HCT116 (cell line): ENCODE data around the gene LIMA1. TPM values are rescaled to one million over a fixed set of nuclear protein-coding genes. Genes with fewer than 3 reads are reported as not detected.

Source experiments
- ATAC-seq: fragments of 200-7000 bp; cut with Tn5 transposase; 2 replicates; pipeline ENCODE4 v1.9.1; 2020; ENCODE audit warnings: mild to moderate bottlenecking, moderate library complexity
- BruUV-seq: library from RNA; stranded (reverse); fragments of 400-500 nt; replicated peaks from 2 replicates; lab custom pipeline; 2021; lab: Mats Ljungman, UMichigan
- CTCF ChIA-PET: fragments of 300-600 bp; sonication (Branson Sonifier 250); formaldehyde crosslinking; loops from one replicate; lab custom pipeline; 2021; ENCODE audit warnings: antibody characterized with exemption; lab: Charles Lee
- POLR2A ChIA-PET: fragments of 300-600, 350-600 bp; sonication (Branson Sonifier 250); formaldehyde crosslinking; loops from one replicate; lab custom pipeline; 2021; ENCODE audit warnings: antibody characterized with exemption; lab: Charles Lee
- RAD21 ChIA-PET, 2 experiments: fragments of 300-600 bp; sonication (Branson Sonifier 250); formaldehyde crosslinking; loops; one replicate each; lab custom pipeline; 2023; ENCODE audit warnings: low total read pairs in 2 of 2; ENCODE audit not compliant: uncharacterized antibody in 2 of 2, unreplicated experiment in 2 of 2, low non-redundant PET in 1 of 2; lab: Charles Lee
- DNase-seq: peaks from one replicate; pipeline ENCODE4 v3.0.0-alpha.2; 2010; ENCODE audit warnings: low read depth, low spot score
- H2AFZ ChIP-seq: fragments of 200-600 bp; shearing (Covaris generic), sonication (generic); 2 replicates; pipeline ENCODE4 v1.6.1; 2017; ENCODE audit warnings: low read depth, mixed run types, mixed read lengths, antibody characterized with exemption, low read length; ENCODE audit not compliant: poor library complexity, severe bottlenecking
- H3K27ac ChIP-seq: 2 replicates; pipeline ENCODE4 v1.5.1; 2012; ENCODE audit warnings: low read depth, low read length
- H3K27me3 ChIP-seq: fragments of 200-600 bp; sonication (generic); 2 replicates; pipeline ENCODE4 v1.6.1; 2016; ENCODE audit warnings: mixed run types, low read length, mixed read lengths; ENCODE audit not compliant: insufficient read depth
- H3K36me3 ChIP-seq, 2 experiments: fragments of 200-500 bp in 1 of 2; fragments of 200-600 bp in 1 of 2; sonication (Bioruptor generic) in 1 of 2; sonication (generic) in 1 of 2; 2 replicates each; pipeline versions ENCODE4 v1.5.1 to v1.6.1; 2014 to 2016; ENCODE audit warnings: low read length in 2 of 2, inconsistent platforms in 1 of 2, mixed read lengths in 1 of 2, mixed run types in 1 of 2; ENCODE audit not compliant: insufficient read depth in 2 of 2, control insufficient read depth in 1 of 2
- H3K4me1 ChIP-seq, 2 experiments: fragments of 200-600 bp in 1 of 2; sonication (generic) in 1 of 2; 2 replicates each; pipeline versions ENCODE4 v1.5.1 to v1.6.1; 2012 to 2017; ENCODE audit warnings: low read length in 2 of 2, inconsistent platforms in 1 of 2, mild to moderate bottlenecking in 1 of 2, mixed read lengths in 1 of 2, mixed run types in 1 of 2, moderate library complexity in 1 of 2; ENCODE audit not compliant: insufficient read depth in 2 of 2, control insufficient read depth in 1 of 2
- H3K4me2 ChIP-seq: fragments of 200-600 bp; sonication (generic); 2 replicates; pipeline ENCODE4 v1.6.1; 2017; ENCODE audit warnings: mixed run types, low read length, mixed read lengths
- H3K4me3 ChIP-seq, 2 experiments: fragments of 200-600 bp in 1 of 2; sonication (generic) in 1 of 2; replicated peaks in 1 of 2; 2 replicates each; pipeline ENCODE4 v1.5.1; 2011 to 2016; ENCODE audit warnings: low read length in 2 of 2, control low read depth in 1 of 2, low read depth in 1 of 2, mild to moderate bottlenecking in 1 of 2, mixed read lengths in 1 of 2, mixed run types in 1 of 2
- H3K79me2 ChIP-seq: fragments of 200-600 bp; sonication (generic); 2 replicates; pipeline ENCODE4 v1.6.1; 2017; ENCODE audit warnings: mild to moderate bottlenecking, mixed run types, low read length, moderate library complexity, mixed read lengths; ENCODE audit not compliant: insufficient read depth
- H3K9ac ChIP-seq: fragments of 200-600 bp; sonication (generic); 2 replicates; pipeline ENCODE4 v1.6.1; 2016; ENCODE audit warnings: low read length, mixed read lengths
- H3K9me2 ChIP-seq: fragments of 200-600 bp; sonication (generic), shearing (Covaris generic); 2 replicates; pipeline ENCODE4 v1.6.1; 2017; ENCODE audit warnings: mixed run types, mild to moderate bottlenecking, moderate library complexity; ENCODE audit not compliant: insufficient read depth
- H3K9me3 ChIP-seq, 2 experiments: fragments of 200-500 bp in 1 of 2; fragments of 200-600 bp in 1 of 2; sonication (Bioruptor generic) in 1 of 2; sonication (generic) in 1 of 2; 2 replicates each; pipeline ENCODE4 v1.6.1; 2014 to 2017; ENCODE audit warnings: low read length in 2 of 2, mixed read lengths in 2 of 2, inconsistent platforms in 1 of 2, low read depth in 1 of 2, mild to moderate bottlenecking in 1 of 2, mixed run types in 1 of 2, moderate library complexity in 1 of 2; ENCODE audit not compliant: control insufficient read depth in 1 of 2, insufficient read depth in 1 of 2
- H4K20me1 ChIP-seq: fragments of 200-600 bp; sonication (generic), shearing (Covaris generic); 2 replicates; pipeline ENCODE4 v1.6.1; 2017; ENCODE audit warnings: mixed run types, mild to moderate bottlenecking, moderate library complexity; ENCODE audit not compliant: insufficient read depth
- CBX3 ChIP-seq: IDR thresholded peaks from 2 replicates; pipeline ENCODE4 v1.6.1; 2012; ENCODE audit warnings: low read depth
- CEBPB ChIP-seq: IDR thresholded peaks from 2 replicates; pipeline ENCODE4 v1.6.1; 2012; ENCODE audit warnings: low read depth
- EGR1 ChIP-seq: IDR thresholded peaks from 2 replicates; pipeline ENCODE4 v1.6.1; 2012; ENCODE audit warnings: low read depth
- ELF1 ChIP-seq: IDR thresholded peaks from 2 replicates; pipeline ENCODE4 v1.6.1; 2012; ENCODE audit warnings: low read depth, borderline replicate concordance
- EZH2 ChIP-seq: fragments of 200-600 bp; sonication (generic); IDR thresholded peaks from 2 replicates; pipeline ENCODE4 v1.6.1; 2017; ENCODE audit warnings: antibody characterized with exemption, mixed run types
- EZH2phosphoT487 ChIP-seq: fragments of 200-600 bp; IDR thresholded peaks from 2 replicates; pipeline ENCODE4 v1.6.1; 2018; ENCODE audit warnings: antibody characterized with exemption, borderline replicate concordance
- JUND ChIP-seq: IDR thresholded peaks from 2 replicates; pipeline ENCODE4 v1.6.1; 2012
- POLR2A ChIP-seq: IDR thresholded peaks from 2 replicates; pipeline ENCODE4 v1.7.0; 2011; ENCODE audit warnings: borderline replicate concordance; ENCODE audit not compliant: insufficient read depth, insufficient read length; ENCODE audit errors: extremely low read depth
- RAD21 ChIP-seq: IDR thresholded peaks from 2 replicates; pipeline ENCODE4 v1.6.1; 2012; ENCODE audit warnings: low read depth, mild to moderate bottlenecking
- SRF ChIP-seq: IDR thresholded peaks from 2 replicates; pipeline ENCODE4 v1.6.1; 2012; ENCODE audit warnings: low read depth
- ZFX ChIP-seq: fragments of 450-650 bp; IDR thresholded peaks from 2 replicates; pipeline ENCODE4 v1.6.1; 2017
- intact Hi-C: fragments of 100-400 bp; cut with micrococcal nuclease; formaldehyde crosslinking; loops from 2 replicates; pipeline ENCODE4 v1.10.0; 2022
- total RNA-seq: library from RNA; stranded (reverse); gene quantifications from one replicate; pipeline ENCODE4 v1.2.1, GENCODE V29; 2021; ENCODE audit not compliant: unreplicated experiment
- TF ChIP-seq, protein P1 (sequence below): IDR thresholded peaks from 2 replicates; pipeline ENCODE4 v1.6.1; 2012; ENCODE audit warnings: low read depth
- TF ChIP-seq, protein P2 (sequence below): IDR thresholded peaks from 2 replicates; pipeline ENCODE4 v1.6.1; 2012

The LIMA1 gene
- total RNA-seq, 1 experiment from 2014 or later: 79.6 TPM

DNA sequence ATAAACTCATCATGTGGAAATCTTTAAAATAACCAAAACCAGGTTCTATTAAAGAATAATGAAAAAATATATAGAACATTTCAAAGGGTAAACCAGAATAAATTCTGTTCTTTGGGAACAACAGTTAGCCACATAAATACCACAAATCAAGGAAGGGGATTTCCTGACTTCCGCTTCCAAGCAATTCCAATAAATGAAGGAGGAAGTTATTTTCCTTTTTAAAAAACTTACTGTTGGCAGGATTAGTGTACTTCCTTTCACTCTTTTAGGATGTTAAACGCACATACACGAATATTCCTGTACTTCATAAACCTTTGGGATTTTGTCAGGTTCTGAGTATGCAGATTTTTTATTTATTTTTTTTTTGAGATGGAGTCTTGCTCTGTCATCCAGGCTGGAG is 13.7 kb upstream of the LIMA1 start:
- H3K9ac ChIP-seq: no peak overlapping the region
- TF ChIP-seq SRF (no peak), EZH2phosphoT487 (no peak), JUND (no peak), ZFX (no peak), ELF1 (no peak), EZH2 (no peak), RAD21 (no peak), POLR2A (no peak), CEBPB (no peak), EGR1 (no peak), CBX3 (no peak)
- TF ChIP-seq, protein P1, sequence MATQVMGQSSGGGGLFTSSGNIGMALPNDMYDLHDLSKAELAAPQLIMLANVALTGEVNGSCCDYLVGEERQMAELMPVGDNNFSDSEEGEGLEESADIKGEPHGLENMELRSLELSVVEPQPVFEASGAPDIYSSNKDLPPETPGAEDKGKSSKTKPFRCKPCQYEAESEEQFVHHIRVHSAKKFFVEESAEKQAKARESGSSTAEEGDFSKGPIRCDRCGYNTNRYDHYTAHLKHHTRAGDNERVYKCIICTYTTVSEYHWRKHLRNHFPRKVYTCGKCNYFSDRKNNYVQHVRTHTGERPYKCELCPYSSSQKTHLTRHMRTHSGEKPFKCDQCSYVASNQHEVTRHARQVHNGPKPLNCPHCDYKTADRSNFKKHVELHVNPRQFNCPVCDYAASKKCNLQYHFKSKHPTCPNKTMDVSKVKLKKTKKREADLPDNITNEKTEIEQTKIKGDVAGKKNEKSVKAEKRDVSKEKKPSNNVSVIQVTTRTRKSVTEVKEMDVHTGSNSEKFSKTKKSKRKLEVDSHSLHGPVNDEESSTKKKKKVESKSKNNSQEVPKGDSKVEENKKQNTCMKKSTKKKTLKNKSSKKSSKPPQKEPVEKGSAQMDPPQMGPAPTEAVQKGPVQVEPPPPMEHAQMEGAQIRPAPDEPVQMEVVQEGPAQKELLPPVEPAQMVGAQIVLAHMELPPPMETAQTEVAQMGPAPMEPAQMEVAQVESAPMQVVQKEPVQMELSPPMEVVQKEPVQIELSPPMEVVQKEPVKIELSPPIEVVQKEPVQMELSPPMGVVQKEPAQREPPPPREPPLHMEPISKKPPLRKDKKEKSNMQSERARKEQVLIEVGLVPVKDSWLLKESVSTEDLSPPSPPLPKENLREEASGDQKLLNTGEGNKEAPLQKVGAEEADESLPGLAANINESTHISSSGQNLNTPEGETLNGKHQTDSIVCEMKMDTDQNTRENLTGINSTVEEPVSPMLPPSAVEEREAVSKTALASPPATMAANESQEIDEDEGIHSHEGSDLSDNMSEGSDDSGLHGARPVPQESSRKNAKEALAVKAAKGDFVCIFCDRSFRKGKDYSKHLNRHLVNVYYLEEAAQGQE: no peak
- TF ChIP-seq, protein P2, sequence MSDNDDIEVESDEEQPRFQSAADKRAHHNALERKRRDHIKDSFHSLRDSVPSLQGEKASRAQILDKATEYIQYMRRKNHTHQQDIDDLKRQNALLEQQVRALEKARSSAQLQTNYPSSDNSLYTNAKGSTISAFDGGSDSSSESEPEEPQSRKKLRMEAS: no peak
- no peaks in the 10 kb centered on the region for H4K20me1 ChIP-seq
- no peak overlapping the region for H2AFZ ChIP-seq
- intact Hi-C loops: no loop called here
- H3K9me2 ChIP-seq: no peaks in the 10 kb centered on the region
- peaks cover 5 to 10% of the 10 kb centered on the region in 2 experiments for H3K4me1 ChIP-seq
- ATAC-seq (no peak), DNase-seq (no peak)
- no peaks in the 10 kb centered on the region for H3K9me3 ChIP-seq
- no peak overlapping the region for H3K4me2 ChIP-seq
- H3K79me2 ChIP-seq: no peaks in the 10 kb centered on the region
- no TSS peak for BruUV-seq
- no peak overlapping the region for H3K27ac ChIP-seq
- no peaks in the 10 kb centered on the region for H3K36me3 ChIP-seq
- H3K27me3 ChIP-seq: no peaks in the 10 kb centered on the region
- ChIA-PET RAD21 (no interaction called here), CTCF (no interaction called here), POLR2A (no interaction called here)
- H3K4me3 ChIP-seq: no peak overlapping the region
